Suprapubic skin (tissue), 4 donors: ENCODE data around the gene TANK.

Source experiments
- EP300 ChIP-seq: sonication (generic); formaldehyde crosslinking; IDR thresholded peaks from one replicate; pipeline ENCODE4 v1.6.1; 2017; ENCODE audit warnings: antibody characterized with exemption
- POLR2AphosphoS5 ChIP-seq, 3 donors: sonication (generic); formaldehyde crosslinking; IDR thresholded peaks; one replicate each; pipeline ENCODE4 v1.6.1; 2017; ENCODE audit warnings: antibody characterized with exemption in 3 of 3
- TF ChIP-seq, protein P1 (sequence below), 2 donors: fragments of 200-600 bp in 1 of 2; fragments of 450-650 bp in 1 of 2; sonication (generic) in 1 of 2; IDR thresholded peaks; one replicate each; pipeline ENCODE4 v1.5.1; 2016 to 2019; ENCODE audit warnings: antibody characterized with exemption in 2 of 2, mild to moderate bottlenecking in 1 of 2, moderate library complexity in 1 of 2

DNA sequence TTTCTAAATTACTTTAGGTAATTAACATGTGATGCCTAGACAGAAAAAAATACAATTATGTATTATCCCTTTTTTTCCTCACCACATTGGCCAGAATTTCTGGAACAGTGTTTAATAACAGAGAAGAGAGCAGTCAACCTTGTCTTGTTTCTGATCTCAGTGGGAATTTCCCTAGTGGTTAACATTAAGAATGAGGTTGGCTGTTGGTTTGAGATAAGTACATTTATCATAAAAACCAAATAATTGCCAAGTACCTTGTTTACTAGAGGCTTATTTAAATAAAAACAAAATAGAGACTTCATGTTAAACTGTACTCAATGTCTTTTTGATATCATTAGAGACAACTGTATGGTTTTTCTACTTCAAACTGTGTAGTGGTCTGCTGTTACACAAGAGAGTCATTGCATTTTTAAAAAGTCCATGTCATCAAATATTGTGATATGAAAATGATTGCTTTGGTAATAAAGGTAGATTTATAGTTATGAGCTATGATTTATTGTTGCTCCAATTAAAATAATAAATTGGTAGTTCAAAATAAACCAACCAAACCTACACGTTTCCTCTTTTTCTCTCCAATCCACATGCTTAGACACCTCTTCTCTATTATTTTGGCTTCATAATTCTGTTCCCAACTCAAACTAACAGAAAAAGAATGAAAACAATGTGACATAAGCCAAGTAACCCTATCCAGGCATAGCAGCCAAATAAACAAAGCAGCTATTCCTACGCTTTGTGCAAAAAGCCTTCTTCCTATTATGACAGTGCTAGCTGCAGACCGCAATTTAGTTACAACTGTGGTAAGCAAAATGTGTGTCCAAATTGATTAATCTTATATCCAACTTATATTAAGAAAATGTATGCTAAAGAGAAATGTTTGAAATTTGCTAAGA is 20.9 kb upstream of the TANK start:
- TF ChIP-seq, protein P1, sequence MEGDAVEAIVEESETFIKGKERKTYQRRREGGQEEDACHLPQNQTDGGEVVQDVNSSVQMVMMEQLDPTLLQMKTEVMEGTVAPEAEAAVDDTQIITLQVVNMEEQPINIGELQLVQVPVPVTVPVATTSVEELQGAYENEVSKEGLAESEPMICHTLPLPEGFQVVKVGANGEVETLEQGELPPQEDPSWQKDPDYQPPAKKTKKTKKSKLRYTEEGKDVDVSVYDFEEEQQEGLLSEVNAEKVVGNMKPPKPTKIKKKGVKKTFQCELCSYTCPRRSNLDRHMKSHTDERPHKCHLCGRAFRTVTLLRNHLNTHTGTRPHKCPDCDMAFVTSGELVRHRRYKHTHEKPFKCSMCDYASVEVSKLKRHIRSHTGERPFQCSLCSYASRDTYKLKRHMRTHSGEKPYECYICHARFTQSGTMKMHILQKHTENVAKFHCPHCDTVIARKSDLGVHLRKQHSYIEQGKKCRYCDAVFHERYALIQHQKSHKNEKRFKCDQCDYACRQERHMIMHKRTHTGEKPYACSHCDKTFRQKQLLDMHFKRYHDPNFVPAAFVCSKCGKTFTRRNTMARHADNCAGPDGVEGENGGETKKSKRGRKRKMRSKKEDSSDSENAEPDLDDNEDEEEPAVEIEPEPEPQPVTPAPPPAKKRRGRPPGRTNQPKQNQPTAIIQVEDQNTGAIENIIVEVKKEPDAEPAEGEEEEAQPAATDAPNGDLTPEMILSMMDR (IDR thresholded peaks at IDR 0.05): no peak
- no peak for TF ChIP-seq EP300
- TF ChIP-seq POLR2AphosphoS5 (IDR thresholded peaks at IDR 0.05): no peak
